ENCODE data around the gene SAT2. TPM values are rescaled to one million over a fixed set of nuclear protein-coding genes. Genes with fewer than 3 reads are reported as not detected.

The SAT2 gene
- total and polyA plus RNA-seq, 2 donors from 2014 or later: 74.7 to 430 TPM

GRCh38 chr17:7632492-7632894 is 4.9 kb upstream of the SAT2 start:
- Histone ChIP-seq H3K9ac (ENCODE audit: low read length in 3 of 3) (no peak overlapping the region), H3K4me1 (ENCODE audit: control insufficient read depth in 2 of 3, insufficient read depth in 2 of 3, low read depth in 1 of 3, low read length in 3 of 3) (peaks cover 0 to 9% (median 7%) of the 10 kb centered on the region in 3 donors), H3K4me3 (ENCODE audit: low read length in 3 of 3) (no peak overlapping the region), H3K27ac (ENCODE audit: low read depth in 2 of 2, low read length in 2 of 2) (no peak overlapping the region), H3K36me3 (ENCODE audit: control insufficient read depth in 2 of 3, insufficient read depth in 3 of 3, low read length in 3 of 3) (no peaks in the 10 kb centered on the region), H3K9me3 (ENCODE audit: control insufficient read depth in 2 of 3, insufficient read depth in 1 of 3, low read length in 3 of 3) (no peaks in the 10 kb centered on the region), H3K27me3 (ENCODE audit: control insufficient read depth, insufficient read depth, low read length) (no peaks in the 10 kb centered on the region)
- peak; percentile 24 for TF ChIP-seq CTCF (IDR thresholded peaks at IDR 0.05; ENCODE audit: borderline replicate concordance, extremely low read depth, insufficient read depth)
- intact Hi-C loops (cut with DNase I): no loop called here
- DNase-seq (no peak), FAIRE-seq (no peak)

- TF ChIP-seq CTCF (IDR thresholded peaks at IDR 0.05; ENCODE audit: borderline replicate concordance, extremely low read depth, insufficient read depth): no peak
- DNase-seq: no peak
- H3K9ac ChIP-seq (ENCODE audit: low read length in 3 of 3): peak overlapping the region in 1 of 3 donors; percentile 34
- no peaks in the 10 kb centered on the region for H3K9me3 ChIP-seq (ENCODE audit: control insufficient read depth in 2 of 3, insufficient read depth in 1 of 3, low read length in 3 of 3)
- no peak overlapping the region for H3K4me3 ChIP-seq (ENCODE audit: low read length in 3 of 3)
- intact Hi-C loops (cut with DNase I): no loop called here
- H3K27ac ChIP-seq (ENCODE audit: low read depth in 2 of 2, low read length in 2 of 2): peak overlapping the region in 1 of 2 donors; percentile 49
- H3K27me3 ChIP-seq (ENCODE audit: control insufficient read depth, insufficient read depth, low read length): no peaks in the 10 kb centered on the region
- FAIRE-seq: no peak
- no peaks in the 10 kb centered on the region for H3K36me3 ChIP-seq (ENCODE audit: control insufficient read depth in 2 of 3, insufficient read depth in 3 of 3, low read length in 3 of 3)
- peaks cover 0 to 9% (median 9%) of the 10 kb centered on the region in 3 donors for H3K4me1 ChIP-seq (ENCODE audit: control insufficient read depth in 2 of 3, insufficient read depth in 2 of 3, low read depth in 1 of 3, low read length in 3 of 3)
Measured at GRCh38 chr17:7631398-7632380, 4.1 kb upstream of the SAT2 start.

DNA sequence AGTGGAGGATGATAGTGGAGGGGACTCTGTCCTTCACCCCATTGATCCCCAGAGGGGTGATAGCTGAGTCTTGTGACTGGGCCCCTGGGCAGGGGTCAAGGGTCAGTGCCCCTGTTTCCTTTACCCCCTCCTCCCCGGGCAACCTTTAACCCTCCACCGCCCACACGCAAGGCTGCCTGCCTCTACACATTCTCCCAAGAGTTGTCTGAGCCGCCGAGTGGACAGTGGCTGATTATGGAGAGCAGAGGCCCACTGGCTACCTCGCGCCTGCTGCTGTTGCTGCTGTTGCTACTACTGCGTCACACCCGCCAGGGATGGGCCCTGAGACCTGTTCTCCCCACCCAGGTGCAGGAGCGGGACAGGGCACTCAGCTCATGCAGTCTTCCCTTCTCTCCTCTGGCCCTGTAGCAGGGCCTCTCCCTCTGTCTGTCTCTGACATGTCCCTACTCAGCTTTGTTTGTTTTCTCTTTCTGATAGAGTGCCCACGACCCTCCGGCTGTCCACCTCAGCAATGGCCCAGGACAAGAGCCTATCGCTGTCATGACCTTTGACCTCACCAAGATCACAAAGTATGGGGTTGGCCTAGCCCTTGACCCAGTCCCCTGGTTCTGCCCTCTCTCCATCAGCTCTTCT is 2.4 kb upstream of the SAT2 start, which contains the start of gene SHBG:
TSS of gene SHBG (plus strand) at position 197 of the 633 bp plus-strand sequence. CDS start at position 235, 38 bp downstream.
- DNase-seq (peak in 1 of 5 donors; percentile 57), FAIRE-seq (no peak)
- Histone ChIP-seq H3K9ac (ENCODE audit: low read length in 3 of 3) (no peak within 1 kb of the TSS), H3K27me3 (ENCODE audit: control insufficient read depth, insufficient read depth, low read length) (no peaks in the 10 kb centered on the region), H3K27ac (ENCODE audit: low read depth in 2 of 2, low read length in 2 of 2) (no peak within 1 kb of the TSS), H3K36me3 (ENCODE audit: control insufficient read depth in 2 of 3, insufficient read depth in 3 of 3, low read length in 3 of 3) (no peaks in the 10 kb centered on the region), H3K9me3 (ENCODE audit: control insufficient read depth in 2 of 3, insufficient read depth in 1 of 3, low read length in 3 of 3) (no peaks in the 10 kb centered on the region), H3K4me3 (ENCODE audit: low read length in 3 of 3) (no peak within 1 kb of the TSS), H3K4me1 (ENCODE audit: control insufficient read depth in 2 of 3, insufficient read depth in 2 of 3, low read depth in 1 of 3, low read length in 3 of 3) (peaks cover 0 to 9% (median 9%) of the 10 kb centered on the region in 3 donors)
- TF ChIP-seq CTCF (IDR thresholded peaks at IDR 0.05; ENCODE audit: borderline replicate concordance, extremely low read depth, insufficient read depth): no peak
- intact Hi-C loops (cut with DNase I): no loop called here
